ENCODE results near the gene FARS2. TPM values are rescaled to one million over a fixed set of nuclear protein-coding genes. Genes with fewer than 3 reads are reported as not detected.

FARS2 gene
- total and polyA plus RNA-seq, 2 of the 13 experiments (the other 11 are each of a cell fraction or from before 2014, with no cell fraction given), result 15.4 to 26.0 TPM

DNA sequence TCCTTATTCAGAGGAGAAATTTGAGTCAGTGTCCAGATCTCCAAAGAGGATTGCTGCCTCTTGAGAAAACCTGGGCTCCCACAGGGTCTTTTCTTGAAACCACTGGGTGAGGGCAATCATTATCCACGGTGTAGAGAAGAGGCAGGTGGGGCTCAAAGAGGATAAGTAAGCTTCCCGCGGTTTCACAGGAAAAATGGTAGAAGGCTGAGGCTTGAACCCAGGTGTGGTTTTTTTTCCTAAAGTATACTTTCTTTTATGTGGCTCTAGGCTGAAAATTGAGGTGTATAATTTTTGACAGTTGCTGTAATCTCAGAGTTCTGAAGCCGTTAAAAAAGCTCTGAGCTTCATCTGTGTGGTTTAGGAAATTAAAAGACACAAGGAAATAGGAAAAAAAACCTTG is 164.5 kb downstream of the FARS2 start:
- H2AFZ ChIP-seq (ENCODE audit: low read length), result no peak overlapping the region
- no peak for FAIRE-seq
- TF ChIP-seq PAWR (CRISPR knock-in tag; IDR thresholded peaks at IDR 0.05; ENCODE audit: borderline replicate concordance) (no peak), ZNF781 (CRISPR knock-in tag; IDR thresholded peaks at IDR 0.05; ENCODE audit: borderline replicate concordance, not compliant biosample characterization) (no peak), ZSCAN30 (CRISPR knock-in tag; IDR thresholded peaks at IDR 0.05) (no peak), TAF15 (IDR thresholded peaks at IDR 0.05; ENCODE audit: low read depth, low read length, poor library complexity, severe bottlenecking) (no peak)
- TF ChIP-seq, protein P1, sequence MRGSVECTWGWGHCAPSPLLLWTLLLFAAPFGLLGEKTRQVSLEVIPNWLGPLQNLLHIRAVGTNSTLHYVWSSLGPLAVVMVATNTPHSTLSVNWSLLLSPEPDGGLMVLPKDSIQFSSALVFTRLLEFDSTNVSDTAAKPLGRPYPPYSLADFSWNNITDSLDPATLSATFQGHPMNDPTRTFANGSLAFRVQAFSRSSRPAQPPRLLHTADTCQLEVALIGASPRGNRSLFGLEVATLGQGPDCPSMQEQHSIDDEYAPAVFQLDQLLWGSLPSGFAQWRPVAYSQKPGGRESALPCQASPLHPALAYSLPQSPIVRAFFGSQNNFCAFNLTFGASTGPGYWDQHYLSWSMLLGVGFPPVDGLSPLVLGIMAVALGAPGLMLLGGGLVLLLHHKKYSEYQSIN (CRISPR knock-in tag; IDR thresholded peaks at IDR 0.05; ENCODE audit: borderline replicate concordance), result no peak
- H4K20me1 ChIP-seq (ENCODE audit: insufficient read depth, low read length), result no peaks in the 10 kb centered on the region
- no peaks in the 10 kb centered on the region for H3K9me3 ChIP-seq (ENCODE audit: low read length)
- no peak for DNase-seq (ENCODE audit: low spot score)
- H3K9ac ChIP-seq (ENCODE audit: insufficient read depth, low read depth, low read length), result no peak overlapping the region
- ATAC-seq, result no peak
- no peaks in the 10 kb centered on the region for H3K4me1 ChIP-seq (ENCODE audit: insufficient read depth, low read length)
- WGBS (ENCODE audit: low lambda C conversion rate), result 96% methylated on average over 4 of the region's 4 CpGs
- H3K36me3 ChIP-seq (replicated peaks in 1 of 2; ENCODE audit: control insufficient read depth in 1 of 2, insufficient read depth in 2 of 2, low read length in 2 of 2), result no peaks in the 10 kb centered on the region
- CTCF ChIA-PET (ENCODE audit: low intra/inter-chr PET ratio, low total read pairs), result no interaction called here
- no TSS peak for BruUV-seq (replicated peaks)
- no peak overlapping the region for H3K4me3 ChIP-seq (replicated peaks in 1 of 3; ENCODE audit: insufficient read depth in 1 of 3, low read depth in 2 of 3, low read length in 3 of 3)
- intact Hi-C loops (cut with micrococcal nuclease; ENCODE audit: unreplicated experiment), result no loop called here
- H3K4me2 ChIP-seq (ENCODE audit: low read depth, low read length), result no peak overlapping the region
- in situ Hi-C loops (cut with HindIII; ENCODE audit: extremely low pct_ligation_motif_present, low pct_unique_long_range_greater_than_20kb), result no loop called here
- H3K79me2 ChIP-seq (ENCODE audit: insufficient read depth, low read length), result no peaks in the 10 kb centered on the region
- no peaks in the 10 kb centered on the region for H3K27me3 ChIP-seq (ENCODE audit: control insufficient read depth in 1 of 2, insufficient read depth in 2 of 2, low read length in 2 of 2)
- H3K27ac ChIP-seq (ENCODE audit: extremely low read length, insufficient read depth, low read length), result no peak overlapping the region
- POLR2A ChIA-PET, result no interaction called here

GRCh38 chr6:5427586-5427985 is 166.3 kb downstream of the FARS2 start:
- TF ChIP-seq ZNF24 (IDR thresholded peaks at IDR 0.05) (no peak), ZGPAT (CRISPR knock-in tag; IDR thresholded peaks at IDR 0.05) (no peak), FOXC1 (CRISPR knock-in tag; IDR thresholded peaks at IDR 0.05; ENCODE audit: borderline replicate concordance) (no peak), KDM5B (CRISPR knock-in tag; IDR thresholded peaks at IDR 0.05; ENCODE audit: borderline replicate concordance) (no peak), SNRNP70 (IDR thresholded peaks at IDR 0.05; ENCODE audit: low read depth, low read length) (no peak), FOXM1 (CRISPR knock-in tag; IDR thresholded peaks at IDR 0.05) (no peak), ZNF558 (CRISPR knock-in tag; IDR thresholded peaks at IDR 0.05; ENCODE audit: borderline replicate concordance) (no peak)
- Histone ChIP-seq H3K9ac (ENCODE audit: insufficient read depth, low read depth, low read length) (no peak overlapping the region), H3K4me3 (replicated peaks in 1 of 3; ENCODE audit: insufficient read depth in 1 of 3, low read depth in 2 of 3, low read length in 3 of 3) (no peak overlapping the region), H3K4me2 (ENCODE audit: low read depth, low read length) (no peak overlapping the region), H4K20me1 (ENCODE audit: insufficient read depth, low read length) (no peaks in the 10 kb centered on the region), H3K4me1 (ENCODE audit: insufficient read depth, low read length) (no peaks in the 10 kb centered on the region), H3K27me3 (ENCODE audit: control insufficient read depth in 1 of 2, insufficient read depth in 2 of 2, low read length in 2 of 2) (no peaks in the 10 kb centered on the region), H3K79me2 (ENCODE audit: insufficient read depth, low read length) (no peaks in the 10 kb centered on the region), H2AFZ (ENCODE audit: low read length) (no peak overlapping the region), H3K36me3 (replicated peaks in 1 of 2; ENCODE audit: control insufficient read depth in 1 of 2, insufficient read depth in 2 of 2, low read length in 2 of 2) (peaks cover 0 to 2% of the 10 kb centered on the region in 2 experiments; a peak in 2 of 5 replicates), H3K9me3 (ENCODE audit: low read length) (no peaks in the 10 kb centered on the region), H3K27ac (ENCODE audit: extremely low read length, insufficient read depth, low read length) (no peak overlapping the region)
- DNase-seq (ENCODE audit: low spot score) (no peak), FAIRE-seq (peak; percentile 47), ATAC-seq (no peak)
- in situ Hi-C loops (cut with HindIII; ENCODE audit: extremely low pct_ligation_motif_present, low pct_unique_long_range_greater_than_20kb), result no loop called here
- POLR2A ChIA-PET, result no interaction called here
- no TSS peak for BruUV-seq (replicated peaks)
- WGBS (ENCODE audit: low lambda C conversion rate), result 78% methylated on average over 5 of the region's 5 CpGs
- intact Hi-C loops (cut with micrococcal nuclease; ENCODE audit: unreplicated experiment), result no loop called here
- CTCF ChIA-PET (ENCODE audit: low intra/inter-chr PET ratio, low total read pairs), result no interaction called here

Data from HepG2 (cell line).